GM21576 (cell line): ENCODE measurements around the gene VSIG2.

ENCODE experiments used
- ATAC-seq: cut with Tn5 transposase; IDR thresholded peaks from one replicate; pipeline ENCODE4 v1.9.1; 2021; ENCODE audit warnings: mild to moderate bottlenecking, moderate library complexity; ENCODE audit not compliant: unreplicated experiment

VSIG2 gene

GRCh38 chr11:124766156-124766555 lies 14.1 kb upstream of the VSIG2 start:
- ATAC-seq: no peak

- peak; percentile 21 for ATAC-seq
Measured at GRCh38 chr11:124763156-124763947, 11.3 kb upstream of the VSIG2 start.

- peak; percentile 13 for ATAC-seq
Measured at GRCh38 chr11:124762624-124763155, 10.6 kb upstream of the VSIG2 start.

GRCh38 chr11:124762105-124762623 lies 10.1 kb upstream of the VSIG2 start, which contains the start of gene ESAM:
ESAM (minus strand) TSS chr11:124762290; CDS start chr11:124762154, 136 bp downstream.
- ATAC-seq: peak; percentile 56

GRCh38 chr11:124761301-124762104 lies 9.4 kb upstream of the VSIG2 start:
- no peak for ATAC-seq

- no peak for ATAC-seq
Measured at GRCh38 chr11:124760806-124761205, 8.8 kb upstream of the VSIG2 start.

GRCh38 chr11:124760205-124760652 lies 8.2 kb upstream of the VSIG2 start:
- no peak for ATAC-seq

- no peak for ATAC-seq
Measured at GRCh38 chr11:124759266-124760204, 7.5 kb upstream of the VSIG2 start.

- peak; percentile 44 for ATAC-seq
Measured at GRCh38 chr11:124758355-124759265, 6.6 kb upstream of the VSIG2 start.

GRCh38 chr11:124757320-124757719 lies 5.3 kb upstream of the VSIG2 start:
- no peak for ATAC-seq

- ATAC-seq: no peak
Measured at GRCh38 chr11:124756753-124757227, 4.7 kb upstream of the VSIG2 start.

GRCh38 chr11:124756033-124756752 lies 4.1 kb upstream of the VSIG2 start:
- no peak for ATAC-seq

GRCh38 chr11:124754710-124755109 lies 2.7 kb upstream of the VSIG2 start:
- ATAC-seq: no peak

- no peak for ATAC-seq
Measured at GRCh38 chr11:124754309-124754708, 2.3 kb upstream of the VSIG2 start.

- ATAC-seq: no peak
Measured at GRCh38 chr11:124753624-124754023, 1.6 kb upstream of the VSIG2 start.

GRCh38 chr11:124753205-124753604 lies 1.1 kb upstream of the VSIG2 start:
- no peak for ATAC-seq

- no peak for ATAC-seq
Measured at GRCh38 chr11:124752471-124753102, 532 bp upstream of the VSIG2 start.

- no peak for ATAC-seq
Measured at GRCh38 chr11:124751391-124751740, 689 bp downstream of the VSIG2 start.
